Fibroblast of lung (primary cell): ENCODE data around the gene TMEM14B. TPM values are rescaled to one million over a fixed set of nuclear protein-coding genes. Genes with fewer than 3 reads are reported as not detected.
"Not testable (repeated sequence)": the region's sequence is repeated elsewhere in the genome, so short reads cannot be mapped to it uniquely, and the experiment has no call there.

Experiments used
- DNase-seq, 2 donors: peaks; one replicate each; pipeline versions ENCODE4 v3.0.0 to v3.0.0-alpha.2; 2010; ENCODE audit warnings: low read depth in 2 of 2
- H2AFZ ChIP-seq: 2 replicates; pipeline ENCODE4 v1.5.1; 2012; ENCODE audit warnings: low read length, control low read depth, inconsistent platforms
- H3K27ac ChIP-seq: 2 replicates; pipeline ENCODE4 v1.5.1; 2011; ENCODE audit warnings: low read length, control low read depth; ENCODE audit not compliant: insufficient read depth
- H3K27me3 ChIP-seq: 2 replicates; pipeline ENCODE4 v1.5.1; 2011; ENCODE audit warnings: mild to moderate bottlenecking, low read length; ENCODE audit not compliant: control insufficient read depth, insufficient read depth
- H3K36me3 ChIP-seq: 2 replicates; pipeline ENCODE4 v1.5.1; 2011; ENCODE audit warnings: low read length; ENCODE audit not compliant: control insufficient read depth, insufficient read depth
- H3K4me1 ChIP-seq: 2 replicates; pipeline ENCODE4 v1.5.1; 2011; ENCODE audit warnings: low read length; ENCODE audit not compliant: control insufficient read depth, insufficient read depth; ENCODE audit errors: extremely low read depth
- H3K4me2 ChIP-seq: 2 replicates; pipeline ENCODE4 v1.5.1; 2011; ENCODE audit warnings: low read length, control low read depth; ENCODE audit not compliant: insufficient read depth; ENCODE audit errors: extremely low read depth
- H3K4me3 ChIP-seq, 4 experiments: fragments of 200-600 bp in 1 of 4; sonication (generic) in 1 of 4; replicated peaks in 1 of 4; 2 replicates each; pipeline ENCODE4 v1.5.1; 2011 to 2016; ENCODE audit warnings: low read length in 4 of 4, low read depth in 3 of 4, mild to moderate bottlenecking in 3 of 4, control low read depth in 2 of 4, inconsistent platforms in 1 of 4, mixed read lengths in 1 of 4; ENCODE audit not compliant: insufficient read depth in 1 of 4; ENCODE audit errors: control extremely low read depth in 1 of 4
- H3K79me2 ChIP-seq: 2 replicates; pipeline ENCODE4 v1.5.1; 2012; ENCODE audit warnings: mild to moderate bottlenecking, low read length, inconsistent platforms; ENCODE audit not compliant: control insufficient read depth, insufficient read depth
- H3K9ac ChIP-seq: 2 replicates; pipeline ENCODE4 v1.5.1; 2011; ENCODE audit warnings: mild to moderate bottlenecking, low read length, control low read depth; ENCODE audit not compliant: insufficient read depth
- H3K9me3 ChIP-seq: 2 replicates; pipeline ENCODE4 v1.5.1; 2012; ENCODE audit warnings: low read depth, low read length; ENCODE audit not compliant: control insufficient read depth, insufficient read depth
- H4K20me1 ChIP-seq: 2 replicates; pipeline ENCODE4 v1.5.1; 2011; ENCODE audit warnings: low read length; ENCODE audit not compliant: control insufficient read depth, insufficient read depth; ENCODE audit errors: extremely low read depth
- CTCF ChIP-seq, 2 donors: IDR thresholded peaks in 1 of 2; conservative IDR thresholded peaks in 1 of 2; 1 replicate in 1 of 2; 2 replicates in 1 of 2; pipeline ENCODE4 v1.5.1; 2011 to 2012; ENCODE audit warnings: low read length in 2 of 2, control low read depth in 1 of 2, inconsistent platforms in 1 of 2, low read depth in 1 of 2, mild to moderate bottlenecking in 1 of 2
- EZH2 ChIP-seq: IDR thresholded peaks from 2 replicates; pipeline ENCODE4 v1.5.1; 2012; ENCODE audit warnings: low read length, control low read depth, mild to moderate bottlenecking; ENCODE audit errors: missing control alignments
- polyA plus RNA-seq, 2 donors: library from polyadenylated mRNA; depleted of rRNA in 1 of 2; stranded (reverse) in 1 of 2; unstranded in 1 of 2; fragments of >200 nt; gene quantifications; 2 replicates each; pipeline ENCODE4 v1.2.1, GENCODE V29; 2011 to 2012; ENCODE audit warnings: missing spikeins in 1 of 2
- total RNA-seq: library from RNA; depleted of rRNA; stranded (reverse); fragments of >200 nt; gene quantifications from 2 replicates; pipeline ENCODE4 v1.2.1, GENCODE V29; 2014

The TMEM14B gene
- total and polyA plus RNA-seq, 2 donors (not counting 1 experiment from before 2014, with no cell fraction given): 58.3 to 109 TPM

- peak overlapping the region; percentile 63 for H2AFZ ChIP-seq
- H3K4me1 ChIP-seq: no peaks in the 10 kb centered on the region
- H3K4me2 ChIP-seq: peak overlapping the region; percentile 51
- peak overlapping the region; percentile 30 for H3K9ac ChIP-seq
- peak in 1 of 2 donors; percentile 22 for DNase-seq
- peak overlapping the region; percentile 31 to 67 (median 36) for H3K4me3 ChIP-seq
- H3K36me3 ChIP-seq: no peaks in the 10 kb centered on the region
- H4K20me1 ChIP-seq: no peaks in the 10 kb centered on the region
- H3K9me3 ChIP-seq: no peaks in the 10 kb centered on the region
- H3K27ac ChIP-seq: no peak overlapping the region
- H3K27me3 ChIP-seq: no peaks in the 10 kb centered on the region
- peaks cover 13% of the 10 kb centered on the region for H3K79me2 ChIP-seq
- TF ChIP-seq CTCF (conservative IDR thresholded peaks at IDR 0.05 in 1 of 2, IDR thresholded peaks at IDR 0.05 in 1 of 2; ENCODE audit: low read depth in 1 of 2, low read length in 2 of 2) (no peak), EZH2 (no peak)
These were observed 27.7 kb upstream of the TMEM14B start for GRCh38 chr6:10719964-10720264.

GRCh38 chr6:10720265-10720959 lies 27.2 kb upstream of the TMEM14B start:
- peak overlapping the region; percentile 51 for H3K4me2 ChIP-seq
- no peak overlapping the region for H3K27ac ChIP-seq
- TF ChIP-seq CTCF (conservative IDR thresholded peaks at IDR 0.05 in 1 of 2, IDR thresholded peaks at IDR 0.05 in 1 of 2; ENCODE audit: low read depth in 1 of 2, low read length in 2 of 2) (no peak), EZH2 (no peak)
- H3K9ac ChIP-seq: peak overlapping the region; percentile 30
- peaks cover 13% of the 10 kb centered on the region for H3K79me2 ChIP-seq
- H3K36me3 ChIP-seq: no peaks in the 10 kb centered on the region
- H4K20me1 ChIP-seq: no peaks in the 10 kb centered on the region
- H3K9me3 ChIP-seq: no peaks in the 10 kb centered on the region
- peak; percentile 12 to 26 for DNase-seq
- H3K27me3 ChIP-seq: no peaks in the 10 kb centered on the region
- no peaks in the 10 kb centered on the region for H3K4me1 ChIP-seq
- H3K4me3 ChIP-seq: peak overlapping the region; percentile 33 to 67 (median 44)
- peak overlapping the region; percentile 63 for H2AFZ ChIP-seq

- H3K36me3 ChIP-seq, H3K9ac ChIP-seq, H3K27ac ChIP-seq, H4K20me1 ChIP-seq, H3K9me3 ChIP-seq, DNase-seq, H3K4me1 ChIP-seq, H3K27me3 ChIP-seq: not testable (repeated sequence)
- Histone ChIP-seq H3K4me3 (peak overlapping the region in 2 of 4 experiments; percentile 10 to 67), H3K79me2 (peaks cover 13% of the 10 kb centered on the region), H3K4me2 (peak overlapping the region; percentile 42), H2AFZ (peak overlapping the region; percentile 16)
These were observed 26.4 kb upstream of the TMEM14B start for GRCh38 chr6:10720960-10721849.
